ENCODE results near the gene OR7G1. TPM values are rescaled to one million over a fixed set of nuclear protein-coding genes. Genes with fewer than 3 reads are reported as not detected.

Gene OR7G1
- total and polyA plus RNA-seq, 10 of the 15 experiments (the other 5 are each of a cell fraction or from before 2014, with no cell fraction given): not detected

GRCh38 chr19:9126900-9127405, 11.4 kb upstream of the OR7G1 start, which contains the start of gene OR7G3 (continued):
- TF ChIP-seq BCLAF1 (IDR thresholded peaks at IDR 0.05) (no peak), POLR2AphosphoS5 (IDR thresholded peaks at IDR 0.05; ENCODE audit: low read length) (no peak), RB1 (IDR thresholded peaks at IDR 0.05; ENCODE audit: borderline replicate concordance) (no peak), ZNF207 (IDR thresholded peaks at IDR 0.05; ENCODE audit: borderline replicate concordance) (no peak), CREB1 (IDR thresholded peaks at IDR 0.05; ENCODE audit: low read depth) (no peak), ZBED1 (IDR thresholded peaks at IDR 0.05; ENCODE audit: borderline replicate concordance) (no peak), EED (IDR thresholded peaks at IDR 0.05; ENCODE audit: low read depth) (no peak)

DNA sequence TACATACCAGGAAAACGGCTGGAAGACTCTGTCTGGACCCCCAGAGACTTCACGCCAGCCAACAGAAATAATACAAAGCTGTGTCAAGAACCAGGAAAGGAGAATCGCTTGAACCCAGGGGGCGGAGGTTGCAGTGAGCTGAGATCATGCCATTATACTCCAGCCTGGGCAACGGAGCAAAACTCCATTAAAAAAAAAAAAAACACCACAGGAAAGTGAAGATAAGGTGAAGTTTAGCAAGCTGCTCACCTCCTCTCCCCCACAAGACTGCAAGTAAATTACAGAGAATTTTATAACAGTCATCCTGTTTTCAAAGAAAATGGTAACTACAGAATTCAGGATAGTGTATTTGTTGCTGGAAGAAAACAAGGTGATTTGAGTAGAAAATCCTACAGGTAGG, 984 bp upstream of the OR7G1 start:
- H3K9ac ChIP-seq (ENCODE audit: control insufficient read depth, insufficient read depth, low read length): no peak overlapping the region
- DNase-seq (ENCODE audit: low read depth, low spot score) (no peak), FAIRE-seq (no peak), ATAC-seq (no peak)
- no peak overlapping the region for H3K4me2 ChIP-seq (ENCODE audit: control insufficient read depth, insufficient read depth)
- WGBS (ENCODE audit: insufficient coverage, insufficient replicate concordance, low lambda C conversion rate, missing lambda C conversion rate): 32% methylated on average over 5 of the region's 5 CpGs
- H3K27ac ChIP-seq (ENCODE audit: control insufficient read depth, insufficient read depth): no peak overlapping the region
- no peaks in the 10 kb centered on the region for H3K9me3 ChIP-seq (replicated peaks; ENCODE audit: control insufficient read depth, insufficient read depth, low read length)
- RAD21 ChIA-PET (ENCODE audit: unreplicated experiment): no interaction called here
- CTCF ChIA-PET: interaction anchor here (0.6 kb wide), 1 partner anchor 1143 kb away, joined by 3 read pairs; no protein-coding TSS in a partner anchor
- no peaks in the 10 kb centered on the region for H3K4me1 ChIP-seq (ENCODE audit: control insufficient read depth, insufficient read depth, low read length)
- H2AFZ ChIP-seq (ENCODE audit: control insufficient read depth, low read depth, low read length): no peak overlapping the region
- SMC1A ChIA-PET (ENCODE audit: uncharacterized antibody, unreplicated experiment): no interaction called here
- in situ Hi-C loops (cut with MboI): no loop called here
- no peak overlapping the region for H3K4me3 ChIP-seq
- no peaks in the 10 kb centered on the region for H3K79me2 ChIP-seq (ENCODE audit: control insufficient read depth, insufficient read depth, low read length)
- BruUV-seq (replicated peaks): no TSS peak
- no peaks in the 10 kb centered on the region for H4K20me1 ChIP-seq (ENCODE audit: control insufficient read depth, insufficient read depth)
- POLR2A ChIA-PET: no interaction called here
- H3K27me3 ChIP-seq (replicated peaks in 1 of 2; ENCODE audit: control insufficient read depth in 2 of 2, insufficient read depth in 2 of 2, low read length in 1 of 2): no peaks in the 10 kb centered on the region
- intact Hi-C loops (cut with micrococcal nuclease; ENCODE audit: unreplicated experiment): no loop called here
- no peaks in the 10 kb centered on the region for H3K36me3 ChIP-seq (ENCODE audit: control insufficient read depth in 2 of 2, insufficient read depth in 2 of 2, low read length in 1 of 2)
- TF ChIP-seq FOXM1 (IDR thresholded peaks at IDR 0.05; ENCODE audit: low read depth, low read length) (no peak), SIN3A (IDR thresholded peaks at IDR 0.05; ENCODE audit: low read depth, low read length) (no peak), SUPT20H (IDR thresholded peaks at IDR 0.05; ENCODE audit: borderline replicate concordance, control insufficient read depth, low read depth, low read length) (no peak), MEF2B (IDR thresholded peaks at IDR 0.05; ENCODE audit: partially characterized antibody, poor library complexity, severe bottlenecking) (no peak), BACH1 (IDR thresholded peaks at IDR 0.05; ENCODE audit: borderline replicate concordance) (no peak), CBFB (IDR thresholded peaks at IDR 0.05; ENCODE audit: low read depth) (no peak), GABPA (IDR thresholded peaks at IDR 0.05; ENCODE audit: low read depth) (no peak), CREM (IDR thresholded peaks at IDR 0.05; ENCODE audit: low read depth) (no peak), E4F1 (IDR thresholded peaks at IDR 0.05; ENCODE audit: borderline replicate concordance, partially characterized antibody) (no peak)
